ENCODE results near the gene ACBD3. TPM values are rescaled to one million over a fixed set of nuclear protein-coding genes. Genes with fewer than 3 reads are reported as not detected.

ACBD3 gene
- total and polyA plus RNA-seq, 2 of the 8 experiments (the other 6 are each of a cell fraction or from before 2014, with no cell fraction given): 8.4 to 29.4 TPM

DNA sequence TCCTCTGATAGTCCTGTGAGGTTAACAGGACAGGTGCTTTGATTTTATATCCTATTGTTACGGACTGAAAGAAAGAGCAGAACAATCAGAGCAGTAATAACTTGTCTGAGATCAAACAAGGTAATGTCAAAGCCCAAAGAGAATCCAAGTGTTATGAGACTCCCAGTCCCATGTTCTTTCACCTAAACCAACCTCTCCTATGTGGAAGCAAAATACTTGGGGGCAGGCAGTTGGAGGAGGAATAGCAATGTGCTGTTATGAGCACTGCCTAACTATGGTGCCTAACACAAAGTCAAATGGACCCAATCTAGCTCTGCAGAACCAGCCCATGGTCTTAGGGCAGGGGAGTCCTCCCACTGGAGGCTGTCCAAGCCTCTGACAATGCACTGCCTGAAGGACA, 28.1 kb downstream of the ACBD3 start (continued):
- TF ChIP-seq JUND (IDR thresholded peaks at IDR 0.05; ENCODE audit: low read length): no peak
- TF ChIP-seq, protein P1, sequence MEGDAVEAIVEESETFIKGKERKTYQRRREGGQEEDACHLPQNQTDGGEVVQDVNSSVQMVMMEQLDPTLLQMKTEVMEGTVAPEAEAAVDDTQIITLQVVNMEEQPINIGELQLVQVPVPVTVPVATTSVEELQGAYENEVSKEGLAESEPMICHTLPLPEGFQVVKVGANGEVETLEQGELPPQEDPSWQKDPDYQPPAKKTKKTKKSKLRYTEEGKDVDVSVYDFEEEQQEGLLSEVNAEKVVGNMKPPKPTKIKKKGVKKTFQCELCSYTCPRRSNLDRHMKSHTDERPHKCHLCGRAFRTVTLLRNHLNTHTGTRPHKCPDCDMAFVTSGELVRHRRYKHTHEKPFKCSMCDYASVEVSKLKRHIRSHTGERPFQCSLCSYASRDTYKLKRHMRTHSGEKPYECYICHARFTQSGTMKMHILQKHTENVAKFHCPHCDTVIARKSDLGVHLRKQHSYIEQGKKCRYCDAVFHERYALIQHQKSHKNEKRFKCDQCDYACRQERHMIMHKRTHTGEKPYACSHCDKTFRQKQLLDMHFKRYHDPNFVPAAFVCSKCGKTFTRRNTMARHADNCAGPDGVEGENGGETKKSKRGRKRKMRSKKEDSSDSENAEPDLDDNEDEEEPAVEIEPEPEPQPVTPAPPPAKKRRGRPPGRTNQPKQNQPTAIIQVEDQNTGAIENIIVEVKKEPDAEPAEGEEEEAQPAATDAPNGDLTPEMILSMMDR (IDR thresholded peaks at IDR 0.05; ENCODE audit: control extremely low read depth in 1 of 3, insufficient read depth in 1 of 3, low read depth in 1 of 3, low read length in 3 of 3): no peak
- no peak for TF ChIP-seq NRF1 (IDR thresholded peaks at IDR 0.05; ENCODE audit: low read depth, low read length)
